HepG2 (cell line): ENCODE data around the gene JAKMIP2. TPM values are rescaled to one million over a fixed set of nuclear protein-coding genes. Genes with fewer than 3 reads are reported as not detected.
A peak's percentile ranks its signal among the peaks of the same experiment; 100 is the strongest.

Experiments
- ATAC-seq: fragments of 200-7000 bp; cut with Tn5 transposase; 3 replicates; pipeline ENCODE4 v1.9.1; 2020; ENCODE audit warnings: mild to moderate bottlenecking, moderate library complexity
- BruUV-seq: library from RNA; stranded (reverse); fragments of 400-500 nt; replicated peaks from 2 replicates; lab custom pipeline; 2021; lab: Mats Ljungman, UMichigan
- CTCF ChIA-PET: fragments of 300-600 bp; formaldehyde crosslinking; extraction: SDS; loops from one replicate; lab custom pipeline; 2021; ENCODE audit warnings: low total read pairs, inconsistent platforms, low intra/inter-chr PET ratio; lab: Yijun Ruan, JAX
- POLR2A ChIA-PET: fragments of 350-600 bp; sonication (Branson Sonifier 250); formaldehyde crosslinking; loops from one replicate; lab custom pipeline; 2020; ENCODE audit warnings: antibody characterized with exemption, inconsistent platforms; lab: Yijun Ruan, JAX
- DNase-seq: peaks from one replicate; pipeline ENCODE4 v3.0.0-alpha.2; 2015; ENCODE audit warnings: low spot score
- FAIRE-seq: peaks from 3 replicates; lab custom pipeline; 2011; peaks lifted over from hg19 to GRCh38; lab: Jason Lieb, UNC
- H2AFZ ChIP-seq: one replicate; pipeline ENCODE4 v1.6.1; 2011; ENCODE audit warnings: low read length, inconsistent platforms
- H3K27ac ChIP-seq: fragments of 300-600 bp; 3 replicates; pipeline ENCODE4 v1.8.0; 2011; ENCODE audit warnings: mixed run types, mild to moderate bottlenecking, mixed read lengths, low read length, inconsistent platforms; ENCODE audit not compliant: insufficient read depth; ENCODE audit errors: extremely low read length
- H3K27me3 ChIP-seq, 2 experiments: fragments of 200-600 bp in 1 of 2; 2 replicates in 1 of 2; 3 replicates in 1 of 2; pipeline versions ENCODE4 v1.6.0 to v1.8.0; 2011; ENCODE audit warnings: low read length in 2 of 2, mild to moderate bottlenecking in 2 of 2, moderate library complexity in 2 of 2, inconsistent platforms in 1 of 2; ENCODE audit not compliant: insufficient read depth in 2 of 2, control insufficient read depth in 1 of 2
- H3K36me3 ChIP-seq, 2 experiments: fragments of 200-600 bp in 1 of 2; replicated peaks in 1 of 2; 2 replicates in 1 of 2; 3 replicates in 1 of 2; pipeline versions ENCODE4 v1.5.1 to v1.8.0; 2011; ENCODE audit warnings: low read length in 2 of 2, inconsistent platforms in 1 of 2; ENCODE audit not compliant: insufficient read depth in 2 of 2, control insufficient read depth in 1 of 2
- H3K4me1 ChIP-seq: 2 replicates; pipeline ENCODE4 v1.5.1; 2012; ENCODE audit warnings: low read length, inconsistent platforms; ENCODE audit not compliant: insufficient read depth
- H3K4me2 ChIP-seq: 2 replicates; pipeline ENCODE4 v1.6.0; 2011; ENCODE audit warnings: low read depth, low read length, inconsistent platforms
- H3K4me3 ChIP-seq, 3 experiments: fragments of 200-600 bp in 1 of 3; sonication (generic), shearing (Covaris generic) in 1 of 3; replicated peaks in 1 of 3; 2 replicates each; pipeline ENCODE4 v1.5.1; 2011 to 2016; ENCODE audit warnings: low read length in 3 of 3, inconsistent platforms in 2 of 3, low read depth in 2 of 3, mild to moderate bottlenecking in 2 of 3, control low read depth in 1 of 3, mixed read lengths in 1 of 3; ENCODE audit not compliant: insufficient read depth in 1 of 3
- H3K79me2 ChIP-seq: one replicate; pipeline ENCODE4 v1.6.1; 2011; ENCODE audit warnings: low read length, inconsistent platforms; ENCODE audit not compliant: insufficient read depth
- H3K9ac ChIP-seq: 2 replicates; pipeline ENCODE4 v1.6.0; 2011; ENCODE audit warnings: mild to moderate bottlenecking, low read depth, low read length, inconsistent platforms; ENCODE audit not compliant: insufficient read depth
- H3K9me3 ChIP-seq: 2 replicates; pipeline ENCODE4 v1.5.1; 2012; ENCODE audit warnings: mild to moderate bottlenecking, low read length
- H4K20me1 ChIP-seq: 2 replicates; pipeline ENCODE4 v1.6.0; 2011; ENCODE audit warnings: inconsistent platforms, mild to moderate bottlenecking, low read length, moderate library complexity; ENCODE audit not compliant: insufficient read depth
- ATF7 ChIP-seq, 2 experiments: fragments of 450-650 bp in 1 of 2; sonication (generic) in 1 of 2; formaldehyde crosslinking in 1 of 2; IDR thresholded peaks; 2 replicates each; pipeline versions ENCODE4 v1.4.0 to v1.6.1; 2016 to 2020; ENCODE audit warnings: antibody characterized with exemption in 1 of 2, mild to moderate bottlenecking in 1 of 2, missing genetic modification reagents in 1 of 2
- GFI1 ChIP-seq: sonication (generic); formaldehyde crosslinking; IDR thresholded peaks from 2 replicates; pipeline ENCODE4 v1.5.0; 2020; ENCODE audit warnings: missing genetic modification reagents, mild to moderate bottlenecking, borderline replicate concordance
- PHF20 ChIP-seq: sonication (generic); formaldehyde crosslinking; IDR thresholded peaks from 2 replicates; pipeline ENCODE4 v1.5.0; 2020; ENCODE audit warnings: mild to moderate bottlenecking, missing genetic modification reagents
- RBFOX2 ChIP-seq: fragments of 200-400 bp; formaldehyde crosslinking; IDR thresholded peaks from 2 replicates; pipeline ENCODE4 v1.6.1; 2017; ENCODE audit warnings: low read depth, mild to moderate bottlenecking, low read length
- U2AF2 ChIP-seq: fragments of 200-400 bp; formaldehyde crosslinking; IDR thresholded peaks from 2 replicates; pipeline ENCODE4 v1.6.1; 2017; ENCODE audit warnings: low read depth, mild to moderate bottlenecking, low read length
- YY1 ChIP-seq: IDR thresholded peaks from 2 replicates; pipeline ENCODE4 v1.6.1; 2011; ENCODE audit warnings: low read length, low read depth, moderate library complexity, mild to moderate bottlenecking; ENCODE audit not compliant: insufficient read depth, insufficient replicate concordance
- ZBTB8A ChIP-seq: sonication (generic); formaldehyde crosslinking; IDR thresholded peaks from 2 replicates; pipeline ENCODE4 v1.4.0; 2020; ENCODE audit warnings: mild to moderate bottlenecking, low read depth, missing genetic modification reagents, borderline replicate concordance
- ZNF598 ChIP-seq: sonication (generic); formaldehyde crosslinking; IDR thresholded peaks from 2 replicates; pipeline ENCODE4 v1.5.1; 2020; ENCODE audit warnings: mild to moderate bottlenecking, missing genetic modification reagents, borderline replicate concordance
- WGBS: methylation state at CpG from one replicate; pipeline ENCODE4 v1.1.6; 2017; ENCODE audit warnings: low lambda C conversion rate; 5-methylcytosine and 5-hydroxymethylcytosine counted together
- in situ Hi-C: cut with HindIII; loops from 2 replicates; pipeline ENCODE4 v1.10.0; 2017; ENCODE audit warnings: low pct_unique_long_range_greater_than_20kb; ENCODE audit not compliant: extremely low pct_ligation_motif_present
- intact Hi-C: fragments of 100-400 bp; cut with micrococcal nuclease; formaldehyde crosslinking; loops from one replicate; pipeline ENCODE4 v1.10.0; 2022; ENCODE audit not compliant: unreplicated experiment
- polyA plus RNA-seq, 8 experiments: library from polyadenylated mRNA; depleted of rRNA in 3 of 8; stranded (reverse) in 7 of 8; unstranded in 1 of 8; fragments of >200 nt; fragmentation: Illumina TruSeq in 4 of 8; extraction: Trizol in 4 of 8; gene quantifications; 2 replicates each; pipeline versions ENCODE4 v1.2.1 to v1.2.3, GENCODE V29; 2011 to 2016; ENCODE audit warnings: low read depth in 4 of 8, missing spikeins in 1 of 8, mixed read lengths in 1 of 8; ENCODE audit not compliant: insufficient read depth in 1 of 8
- total RNA-seq, 5 experiments: library from RNA; depleted of rRNA; stranded (reverse); fragments of >200 nt; fragmentation: Illumina TruSeq; extraction: Trizol; gene quantifications; 2 replicates each; pipeline ENCODE4 v1.2.3, GENCODE V29; 2016; ENCODE audit warnings: low read depth in 1 of 5
- TF ChIP-seq, protein P1 (sequence below): sonication (generic); formaldehyde crosslinking; IDR thresholded peaks from 2 replicates; pipeline ENCODE4 v1.5.0; 2020; ENCODE audit warnings: missing genetic modification reagents

Gene JAKMIP2
- total and polyA plus RNA-seq, 2 of the 13 experiments (the other 11 are each of a cell fraction or from before 2014, with no cell fraction given), result 0.04 to 2.1 TPM

DNA sequence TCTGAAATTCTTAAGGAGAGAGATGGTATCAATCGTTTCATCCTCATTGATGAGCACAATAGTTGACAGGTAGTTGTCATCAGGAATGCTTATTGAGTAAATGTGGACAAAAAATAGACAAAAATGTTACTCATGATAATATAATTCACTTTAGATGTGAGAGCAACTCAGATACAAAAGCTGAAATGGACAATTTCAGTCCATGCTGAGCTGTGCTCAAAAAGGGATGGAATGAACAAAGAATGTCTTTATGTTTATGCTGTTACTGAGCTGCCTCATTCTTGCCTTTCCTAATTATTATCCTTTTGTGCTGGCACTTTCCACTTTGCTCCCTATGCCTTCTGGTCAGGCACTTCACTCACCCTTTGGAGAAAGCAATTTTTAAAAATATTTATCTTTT, 49.5 kb downstream of the JAKMIP2 start (continued):
- TF ChIP-seq U2AF2 (no peak), ZBTB8A (CRISPR knock-in tag) (no peak), ZNF598 (no peak), RBFOX2 (no peak), YY1 (no peak)
- TF ChIP-seq, protein P1, sequence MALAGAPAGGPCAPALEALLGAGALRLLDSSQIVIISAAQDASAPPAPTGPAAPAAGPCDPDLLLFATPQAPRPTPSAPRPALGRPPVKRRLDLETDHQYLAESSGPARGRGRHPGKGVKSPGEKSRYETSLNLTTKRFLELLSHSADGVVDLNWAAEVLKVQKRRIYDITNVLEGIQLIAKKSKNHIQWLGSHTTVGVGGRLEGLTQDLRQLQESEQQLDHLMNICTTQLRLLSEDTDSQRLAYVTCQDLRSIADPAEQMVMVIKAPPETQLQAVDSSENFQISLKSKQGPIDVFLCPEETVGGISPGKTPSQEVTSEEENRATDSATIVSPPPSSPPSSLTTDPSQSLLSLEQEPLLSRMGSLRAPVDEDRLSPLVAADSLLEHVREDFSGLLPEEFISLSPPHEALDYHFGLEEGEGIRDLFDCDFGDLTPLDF (CRISPR knock-in tag), result no peak

GRCh38 chr5:147732291-147732883, 50.1 kb downstream of the JAKMIP2 start:
- H3K4me2 ChIP-seq, result no peak overlapping the region
- in situ Hi-C loops, result no loop called here
- no peaks in the 10 kb centered on the region for H4K20me1 ChIP-seq
- no peak for FAIRE-seq
- H3K79me2 ChIP-seq, result no peaks in the 10 kb centered on the region
- POLR2A ChIA-PET, result no interaction called here
- TF ChIP-seq ATF7 (IDR thresholded peaks at IDR 0.05) (peak; percentile 57; the same call in 1 of the 2 replicates), ATF7 (CRISPR knock-in tag; IDR thresholded peaks at IDR 0.05) (no peak), GFI1 (no peak), PHF20 (CRISPR knock-in tag) (no peak)
- TF ChIP-seq, all 625 proteins: peak for 1
- no TSS peak for BruUV-seq
- no peaks in the 10 kb centered on the region for H3K9me3 ChIP-seq
- no peak for ATAC-seq
- no peak overlapping the region for H2AFZ ChIP-seq
- H3K9ac ChIP-seq, result no peak overlapping the region
- no peaks in the 10 kb centered on the region for H3K36me3 ChIP-seq
- H3K4me1 ChIP-seq, result no peaks in the 10 kb centered on the region
- no peak for DNase-seq
- CTCF ChIA-PET, result no interaction called here
- 0% methylated on average over 4 of the region's 4 CpGs for WGBS
- H3K4me3 ChIP-seq, result no peak overlapping the region
- H3K27me3 ChIP-seq, result no peaks in the 10 kb centered on the region; a peak in 1 of 5 replicates
- intact Hi-C loops, result no loop called here
- H3K27ac ChIP-seq, result no peak overlapping the region
